ENCODE results near the gene PICK1.

GRCh38 chr22:38111925-38112355 is 54.7 kb downstream of the PICK1 start:
- no peak for TF ChIP-seq CTCF (conservative IDR thresholded peaks at IDR 0.05; ENCODE audit: low read length)
- no peak for TF ChIP-seq EZH2phosphoT487 (IDR thresholded peaks at IDR 0.05; ENCODE audit: borderline replicate concordance, low read depth, low read length)

All from OCI-LY7 (cell line).